K562 (cell line): ENCODE data around the gene BICC1.

Source experiments
- DDX20 ChIP-seq: fragments of 450-650 bp; IDR thresholded peaks from 2 replicates; pipeline ENCODE4 v1.6.1; 2016; ENCODE audit warnings: missing genetic modification characterization, low read depth, mild to moderate bottlenecking, missing compliant biosample characterization, moderate library complexity
- HINFP ChIP-seq: fragments of 450-650 bp; conservative IDR thresholded peaks from 2 replicates; pipeline ENCODE4 v1.6.1; 2016; ENCODE audit warnings: missing genetic modification characterization, low read depth, mild to moderate bottlenecking, control low read depth, missing compliant biosample characterization
- KLF13 ChIP-seq: fragments of 450-650 bp; IDR thresholded peaks from 2 replicates; pipeline ENCODE4 v1.6.1; 2016; ENCODE audit warnings: missing genetic modification characterization, low read depth, mild to moderate bottlenecking, missing compliant biosample characterization, moderate library complexity, borderline replicate concordance
- TBP ChIP-seq: optimal IDR thresholded peaks from 2 replicates; pipeline ENCODE3; 2011; ENCODE audit warnings: low read depth, low read length, improper control_type of control experiment
- TF ChIP-seq, protein P1 (sequence below): sonication (generic); formaldehyde crosslinking; IDR thresholded peaks from 2 replicates; pipeline ENCODE4 v1.9.0; 2022; ENCODE audit warnings: mild to moderate bottlenecking, missing genetic modification reagents

DNA sequence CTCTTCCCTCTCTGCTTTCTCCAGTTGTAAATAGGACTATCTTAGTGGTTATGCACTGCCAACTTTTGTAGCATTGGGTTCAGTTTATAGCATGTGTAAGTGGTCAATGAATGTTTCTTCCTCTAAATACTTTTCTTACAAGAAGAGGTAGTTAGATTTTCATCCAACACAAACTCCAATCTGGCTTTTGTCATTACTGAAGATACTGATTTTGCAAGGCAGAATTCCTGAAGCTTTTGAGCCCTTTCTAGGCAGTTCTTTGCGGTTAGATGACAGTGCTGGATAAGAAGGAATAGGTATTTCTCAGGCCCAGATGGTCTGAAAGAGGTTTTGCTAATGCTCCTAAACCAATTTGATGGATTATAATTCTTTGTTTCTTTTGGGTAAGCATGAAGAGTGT lies 60.5 kb downstream of the BICC1 start:
- TF ChIP-seq, protein P1, sequence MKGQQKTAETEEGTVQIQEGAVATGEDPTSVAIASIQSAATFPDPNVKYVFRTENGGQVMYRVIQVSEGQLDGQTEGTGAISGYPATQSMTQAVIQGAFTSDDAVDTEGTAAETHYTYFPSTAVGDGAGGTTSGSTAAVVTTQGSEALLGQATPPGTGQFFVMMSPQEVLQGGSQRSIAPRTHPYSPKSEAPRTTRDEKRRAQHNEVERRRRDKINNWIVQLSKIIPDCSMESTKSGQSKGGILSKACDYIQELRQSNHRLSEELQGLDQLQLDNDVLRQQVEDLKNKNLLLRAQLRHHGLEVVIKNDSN (CRISPR knock-in tag): no peak
- TF ChIP-seq HINFP (tag) (no peak), KLF13 (tag) (no peak), TBP (no peak), DDX20 (tag) (no peak)
